C1 segment of cervical spinal cord (tissue), 14 donors: ENCODE measurements around the gene SDCCAG8.

Experiments
- DNase-seq, 14 donors: peaks; one replicate each; lab custom pipeline; 2025; lab: John Stamatoyannopoulos, UW

SDCCAG8 gene

GRCh38 chr1:243543501-243543900 is 287.7 kb downstream of the SDCCAG8 start:
- DNase-seq = no peak

- no peak for DNase-seq
These were observed 290.6 kb downstream of the SDCCAG8 start for GRCh38 chr1:243546457-243546856.

GRCh38 chr1:243547891-243548290 is 292.1 kb downstream of the SDCCAG8 start:
- no peak for DNase-seq

- DNase-seq = no peak
These were observed 292.7 kb downstream of the SDCCAG8 start for GRCh38 chr1:243548516-243548915.

- no peak for DNase-seq
These were observed 293.3 kb downstream of the SDCCAG8 start for GRCh38 chr1:243549108-243549507.
